Activated CD8-positive, alpha-beta memory T cell treated with anti-CD3 and anti-CD28 coated beads for 1 hour (primary cell): ENCODE results near the gene NCKIPSD.
A peak's percentile ranks its signal among the peaks of the same experiment; 100 is the strongest.

Source experiments
- DNase-seq, 2 donors: peaks; one replicate each; pipeline ENCODE4 v3.0.0-alpha.2; 2020; ENCODE audit warnings: low read depth in 1 of 2; ENCODE audit errors: extremely low read depth in 1 of 2

The NCKIPSD gene

GRCh38 chr3:48651771-48652170 lies 33.9 kb downstream of the NCKIPSD start:
- DNase-seq, result no peak

- DNase-seq, result no peak
Measured at GRCh38 chr3:48650723-48651122, 35.0 kb downstream of the NCKIPSD start.

DNA sequence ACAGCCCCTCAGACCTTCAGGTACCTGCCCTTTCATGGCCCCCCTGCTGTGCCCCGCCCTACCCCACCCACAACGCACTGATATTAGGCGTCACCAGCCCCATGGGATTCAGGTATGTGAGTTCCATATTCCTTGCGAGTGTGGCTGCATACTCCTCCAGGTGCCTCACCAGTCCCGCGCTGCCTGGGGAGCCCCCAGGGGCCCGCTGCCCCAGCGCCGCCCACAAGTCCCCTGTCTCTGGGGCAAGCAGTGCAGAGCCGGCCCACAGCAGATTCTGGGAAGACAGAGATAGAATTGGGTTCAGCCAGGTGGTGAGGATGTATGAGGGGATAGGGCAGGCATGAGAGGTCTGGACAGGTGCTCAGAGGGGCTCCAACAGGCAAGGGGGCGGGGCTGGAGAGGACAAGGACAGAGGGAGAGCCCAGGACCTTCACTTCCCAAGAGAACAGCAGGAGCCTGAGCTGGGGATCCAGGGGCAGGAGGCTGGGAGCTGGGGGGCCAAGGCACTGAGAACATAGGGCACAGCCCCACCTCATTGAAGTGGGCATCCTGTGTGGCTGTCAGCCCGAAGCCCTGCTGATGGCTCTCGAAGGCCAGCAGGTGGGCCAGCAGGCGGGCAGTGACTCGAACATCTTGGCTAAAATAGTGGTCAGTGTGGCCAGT lies 37.4 kb downstream of the NCKIPSD start:
- no peak for DNase-seq

DNA sequence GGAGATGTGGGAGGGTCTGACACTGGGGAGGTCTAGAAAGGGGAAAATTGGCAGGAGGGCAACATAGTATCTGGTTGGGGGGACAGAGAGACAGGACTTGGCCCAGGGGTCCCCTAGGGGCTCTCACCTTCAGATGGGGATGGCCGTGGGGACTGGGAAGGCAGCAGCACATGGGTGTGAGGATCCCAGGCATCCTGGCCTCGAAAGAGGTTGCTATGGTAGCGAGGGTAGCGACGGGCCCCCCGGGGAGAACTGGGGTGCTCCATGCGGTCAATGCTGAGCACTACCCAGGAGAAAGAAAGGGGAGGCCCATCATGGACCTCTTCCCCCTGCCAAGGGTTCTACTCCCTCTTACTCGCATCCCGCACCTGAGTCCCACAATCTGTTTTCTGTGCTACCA lies 38.0 kb downstream of the NCKIPSD start:
- no peak for DNase-seq

GRCh38 chr3:48644898-48645760 lies 40.6 kb downstream of the NCKIPSD start:
- DNase-seq, result no peak

DNA sequence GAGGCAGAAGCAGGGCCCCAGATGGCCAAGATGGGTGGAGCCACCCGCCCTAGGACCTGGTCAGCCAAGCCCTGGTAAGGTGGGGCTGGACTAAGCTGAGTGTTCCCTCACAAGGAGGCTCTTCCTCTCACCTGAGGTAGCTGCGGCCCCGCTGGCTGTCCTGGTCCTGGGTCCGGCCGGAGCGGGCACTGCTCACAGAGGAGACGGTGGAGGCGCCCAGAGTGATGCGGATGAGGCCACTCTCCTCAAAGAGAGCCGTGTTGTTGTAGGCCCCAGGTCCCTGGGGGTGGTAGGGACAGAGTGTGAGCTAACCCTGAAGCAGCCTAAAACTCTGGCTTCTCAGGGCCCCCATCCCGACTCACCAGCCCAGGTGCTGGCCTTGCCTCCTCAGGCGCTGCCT lies 43.1 kb downstream of the NCKIPSD start:
- DNase-seq, result no peak

GRCh38 chr3:48641396-48641795 lies 44.3 kb downstream of the NCKIPSD start:
- DNase-seq, result no peak

- DNase-seq, result no peak
Measured at GRCh38 chr3:48639944-48640606, 45.6 kb downstream of the NCKIPSD start.

DNA sequence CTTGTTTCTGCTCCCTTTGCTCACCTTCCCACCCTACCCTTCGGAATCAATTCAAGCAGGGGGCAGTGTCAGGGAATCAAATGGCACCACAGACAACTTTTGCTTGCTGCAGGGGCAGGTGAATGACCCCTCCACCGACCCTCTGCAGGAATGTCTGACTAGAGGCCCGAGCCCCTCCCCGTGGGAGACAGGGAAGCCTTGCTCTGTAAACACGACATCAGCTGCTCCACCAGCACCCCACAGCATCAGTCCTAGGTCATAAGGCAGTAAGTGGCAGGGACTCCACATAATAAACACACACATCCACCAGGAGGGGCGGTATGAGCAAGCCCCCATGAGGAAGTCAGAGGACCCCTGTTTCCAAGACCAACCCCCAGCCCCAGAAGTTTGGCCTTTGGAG lies 48.4 kb downstream of the NCKIPSD start:
- no peak for DNase-seq

GRCh38 chr3:48636149-48636655 lies 49.5 kb downstream of the NCKIPSD start:
- no peak for DNase-seq

- peak; percentile 75 to 86 for DNase-seq
Measured at GRCh38 chr3:48635222-48636021, 50.3 kb downstream of the NCKIPSD start, which contains the start of gene SLC26A6. TSS of gene SLC26A6 (minus strand) at chr3:48635461. CDS start at chr3:48635393, 68 bp downstream.

- DNase-seq, result peak in 1 of 2 donors; percentile 33
Measured at GRCh38 chr3:48634661-48635221, 51.0 kb downstream of the NCKIPSD start.

DNA sequence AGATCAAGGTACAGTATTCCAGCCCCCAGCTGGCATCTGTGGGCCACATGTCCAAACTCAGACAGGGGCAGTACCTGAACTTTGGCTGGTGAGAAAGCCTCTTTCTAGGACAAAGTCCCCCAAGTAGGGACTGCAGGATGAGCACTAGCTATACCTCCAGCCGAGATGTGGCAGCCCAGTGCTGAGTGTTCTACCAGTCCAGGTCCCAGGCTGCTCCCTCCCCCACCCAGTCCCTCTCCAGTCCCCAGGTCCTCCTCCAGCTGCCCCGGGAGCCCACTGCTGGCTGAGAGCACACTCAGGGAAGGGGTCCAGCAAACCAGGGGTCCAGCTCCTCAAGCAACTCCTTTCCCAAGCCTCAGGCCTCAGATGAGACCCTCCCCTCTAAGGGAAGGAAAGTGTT lies 52.0 kb downstream of the NCKIPSD start:
- DNase-seq, result no peak

DNA sequence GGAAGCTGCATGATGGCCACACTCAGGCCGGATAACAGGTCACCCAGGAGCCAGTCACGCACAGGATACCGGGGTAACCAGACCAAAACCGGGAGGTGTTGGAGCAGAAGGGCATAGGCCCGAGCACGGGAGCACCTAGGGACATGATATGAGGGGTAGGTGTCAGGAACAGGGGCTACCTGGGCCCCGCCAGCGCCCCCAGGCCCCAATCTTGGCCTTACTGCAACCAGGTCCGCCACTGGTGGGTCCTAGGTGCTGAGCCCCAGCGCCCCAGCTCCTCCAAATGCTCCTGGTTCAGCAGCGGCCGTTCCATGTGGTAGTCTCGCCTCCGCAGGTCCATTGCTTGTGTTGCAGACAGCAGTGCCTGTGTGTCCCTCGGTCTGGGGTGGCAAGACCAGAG lies 52.5 kb downstream of the NCKIPSD start:
- no peak for DNase-seq

DNA sequence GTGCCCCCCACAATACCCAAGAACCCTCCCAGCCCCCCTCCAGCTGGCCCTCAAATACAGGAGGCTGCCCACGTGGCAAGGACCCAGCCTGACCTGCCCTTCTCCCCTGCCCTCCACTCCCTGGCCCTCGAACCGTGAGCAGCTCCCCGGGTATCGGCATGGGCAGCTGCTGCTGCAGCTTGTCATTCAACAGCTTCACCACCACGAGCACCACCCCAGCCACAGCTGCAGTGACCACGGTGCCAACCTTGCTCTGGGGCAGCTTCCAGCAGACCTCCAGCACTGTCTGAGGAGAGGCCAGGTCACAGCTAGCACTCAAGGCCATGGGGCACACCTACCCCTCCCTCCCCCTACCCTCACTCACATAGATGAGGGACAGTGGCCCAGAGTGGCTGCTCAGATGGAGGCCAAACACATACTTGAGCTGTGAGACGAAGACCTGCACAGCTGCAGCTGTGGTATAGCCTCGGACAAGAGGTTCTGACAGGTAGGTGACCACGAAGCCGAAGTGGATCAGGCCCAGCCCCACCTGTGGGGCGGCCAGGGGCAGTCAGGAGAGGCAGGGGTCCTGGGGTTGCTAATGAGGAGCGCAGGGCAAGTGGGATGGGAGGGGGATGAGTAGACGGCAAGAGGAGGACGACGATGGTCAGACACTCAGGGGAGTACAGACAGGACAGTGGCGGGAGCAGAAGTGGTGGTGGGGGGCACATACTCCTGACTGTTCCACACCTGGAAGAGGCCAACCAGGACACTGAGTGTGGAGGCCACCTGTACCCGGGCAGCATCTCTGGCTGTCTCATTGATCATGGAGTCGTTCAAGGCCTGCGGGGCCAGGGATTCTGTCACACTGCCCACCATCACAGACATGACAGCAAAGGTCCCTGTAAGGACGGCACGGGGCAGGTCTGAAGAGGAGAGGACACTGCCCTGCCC lies 53.9 kb downstream of the NCKIPSD start:
- DNase-seq, result no peak

DNA sequence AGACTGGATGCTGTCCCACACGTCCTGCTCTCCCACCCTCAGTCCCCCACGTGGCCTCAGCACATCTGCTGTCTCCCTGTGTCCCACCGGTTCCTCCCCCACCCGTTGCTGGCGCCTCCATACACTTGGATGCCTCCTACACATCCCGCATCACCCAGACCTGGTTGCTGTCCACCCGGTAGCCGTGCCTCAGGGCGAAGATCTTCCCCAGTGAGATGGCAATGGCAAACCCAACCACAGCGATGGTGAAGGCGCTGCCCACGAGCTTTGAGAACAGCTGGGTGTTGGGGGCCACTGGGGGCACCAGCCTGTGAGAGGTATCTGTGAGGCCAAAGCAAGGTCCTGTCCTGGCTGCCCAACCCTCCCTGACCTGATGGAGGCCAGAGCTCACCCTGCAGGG lies 54.9 kb downstream of the NCKIPSD start:
- DNase-seq, result no peak

DNA sequence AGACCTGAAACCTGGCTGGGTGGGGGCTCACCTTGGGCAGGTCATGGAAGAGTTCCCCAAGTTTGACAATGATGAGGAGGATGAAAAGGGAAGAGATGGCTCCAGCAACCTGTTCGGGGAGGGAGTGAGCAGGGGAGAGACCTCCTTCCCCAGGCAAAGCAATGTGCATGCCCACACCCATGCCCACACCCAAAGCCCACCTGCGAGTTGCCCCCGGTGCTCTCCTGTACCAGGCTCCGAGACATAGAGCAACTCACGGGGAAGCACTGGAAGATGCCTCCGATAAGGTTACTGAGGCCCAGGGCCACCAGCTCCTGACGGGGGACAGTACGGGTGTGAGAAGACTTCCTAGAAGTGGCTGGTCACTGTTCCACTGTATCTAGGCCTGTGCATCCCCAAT lies 55.3 kb downstream of the NCKIPSD start:
- no peak for DNase-seq

DNA sequence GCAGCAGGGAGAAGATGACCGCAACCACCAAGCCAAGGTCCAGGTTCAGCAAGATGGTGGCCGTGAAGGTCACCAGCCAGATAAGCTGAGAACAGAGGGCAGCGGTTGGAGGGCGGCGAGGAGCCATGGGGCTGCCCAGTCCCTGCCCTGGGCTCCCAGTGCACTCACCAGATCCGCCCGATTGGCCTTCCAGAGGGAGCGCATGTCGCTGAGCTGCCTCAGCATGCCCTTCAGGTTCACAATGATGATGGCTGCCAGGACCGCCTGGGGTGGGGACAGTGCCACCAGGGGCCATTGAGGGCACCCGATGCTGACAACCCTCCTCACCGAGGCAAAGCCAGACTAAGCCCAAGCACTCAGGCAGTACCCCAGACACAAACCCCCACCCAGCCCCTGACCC lies 55.8 kb downstream of the NCKIPSD start:
- DNase-seq, result no peak

DNA sequence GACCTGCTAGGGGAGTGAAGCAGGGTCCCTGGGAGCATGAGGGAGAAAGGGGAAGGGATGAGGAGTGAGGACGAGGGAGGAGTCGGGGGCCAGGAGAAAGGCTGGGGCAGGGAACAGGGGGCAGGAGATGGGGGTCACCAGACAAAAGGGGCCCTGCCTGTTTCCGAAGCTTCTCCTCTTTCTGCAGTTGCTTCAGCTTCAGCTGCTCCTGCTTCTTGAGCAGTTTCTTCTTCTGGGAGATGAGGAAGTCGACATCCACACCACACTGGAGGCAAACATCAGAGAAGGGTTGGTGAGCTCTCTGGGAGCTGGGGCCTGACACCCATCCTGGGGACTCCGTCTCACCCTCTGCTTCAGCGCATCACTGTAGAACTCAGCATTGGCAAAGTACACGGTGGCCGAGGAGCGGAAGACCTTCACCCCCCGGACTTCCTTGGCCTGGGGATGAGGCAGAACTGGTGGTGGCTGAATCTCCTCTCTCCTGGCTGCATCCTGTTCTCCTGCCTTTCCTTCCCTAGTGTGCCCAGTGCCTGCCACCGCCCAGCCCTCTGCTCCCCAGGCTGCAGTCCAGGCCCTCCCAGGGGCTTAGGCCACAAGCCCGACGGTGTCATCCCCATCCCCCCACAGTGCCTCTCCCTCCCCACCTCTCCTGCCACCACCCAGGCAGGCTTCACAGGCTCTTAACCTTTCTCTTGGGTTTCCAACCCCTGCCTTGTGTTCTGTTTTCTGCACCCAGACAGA lies 57.3 kb downstream of the NCKIPSD start:
- no peak for DNase-seq
